SK-N-SH (cell line): ENCODE data around the gene FOXP1. TPM values are rescaled to one million over a fixed set of nuclear protein-coding genes. Genes with fewer than 3 reads are reported as not detected.
A peak's percentile ranks its signal among the peaks of the same experiment; 100 is the strongest.

Experiments
- CTCF ChIA-PET: fragments of 300-600, 350-600 bp; formaldehyde crosslinking; extraction: SDS; loops from one replicate; lab custom pipeline; 2021; lab: Yijun Ruan, JAX
- POLR2A ChIA-PET: fragments of 350-600 bp; sonication (Branson Sonifier 250); formaldehyde crosslinking; extraction: SDS; loops from one replicate; lab custom pipeline; 2020; ENCODE audit warnings: antibody characterized with exemption, inconsistent platforms; lab: Yijun Ruan, JAX
- DNase-seq: peaks from one replicate; pipeline ENCODE4 v3.0.0; 2012
- H2AFZ ChIP-seq: fragments of 200-600 bp; sonication (generic); 2 replicates; pipeline ENCODE4 v1.8.1; 2016; ENCODE audit warnings: antibody characterized with exemption, mild to moderate bottlenecking, low read depth
- H3F3A ChIP-seq: fragments of 200-600 bp; sonication (generic); replicated peaks from 2 replicates; pipeline ENCODE3; 2016; ENCODE audit warnings: antibody characterized with exemption, mild to moderate bottlenecking; ENCODE audit not compliant: insufficient read depth
- H3K27ac ChIP-seq, 2 experiments: fragments of 200-500 bp in 1 of 2; fragments of 200-600 bp in 1 of 2; sonication (Bioruptor generic) in 1 of 2; sonication (generic), shearing (Covaris generic) in 1 of 2; 2 replicates each; pipeline versions ENCODE4 v1.5.1 to v1.6.1; 2014 to 2016; ENCODE audit warnings: low read depth in 2 of 2, inconsistent platforms in 1 of 2, low read length in 1 of 2, mild to moderate bottlenecking in 1 of 2, mixed read lengths in 1 of 2
- H3K27me3 ChIP-seq: fragments of 200-600 bp; sonication (generic), shearing (Covaris generic); 2 replicates; pipeline ENCODE4 v1.6.1; 2016; ENCODE audit warnings: mixed run types; ENCODE audit not compliant: insufficient read depth
- H3K36me3 ChIP-seq, 2 experiments: fragments of 200-500 bp in 1 of 2; fragments of 200-600 bp in 1 of 2; sonication (Bioruptor generic) in 1 of 2; sonication (generic) in 1 of 2; replicated peaks in 1 of 2; 2 replicates each; pipeline versions ENCODE3 to v1.5.1; 2014 to 2016; ENCODE audit warnings: low read length in 1 of 2, mild to moderate bottlenecking in 1 of 2; ENCODE audit not compliant: insufficient read depth in 2 of 2, control insufficient read depth in 1 of 2
- H3K4me1 ChIP-seq, 2 experiments: fragments of 200-500 bp in 1 of 2; fragments of 200-600 bp in 1 of 2; sonication (Bioruptor generic) in 1 of 2; sonication (generic), shearing (Covaris generic) in 1 of 2; 2 replicates each; pipeline versions ENCODE4 v1.5.1 to v1.6.1; 2014 to 2016; ENCODE audit warnings: low read depth in 1 of 2, low read length in 1 of 2, mixed run types in 1 of 2; ENCODE audit not compliant: insufficient read depth in 2 of 2, control insufficient read depth in 1 of 2
- H3K4me2 ChIP-seq: fragments of 200-600 bp; sonication (generic), shearing (Covaris generic); 2 replicates; pipeline ENCODE4 v1.6.1; 2017; ENCODE audit warnings: mixed run types
- H3K4me3 ChIP-seq, 2 experiments: fragments of 200-500 bp in 1 of 2; fragments of 200-600 bp in 1 of 2; sonication (Bioruptor generic) in 1 of 2; sonication (generic), shearing (Covaris generic) in 1 of 2; 2 replicates each; pipeline versions ENCODE4 v1.5.1 to v1.8.1; 2014 to 2016; ENCODE audit warnings: low read depth in 2 of 2, inconsistent platforms in 1 of 2, low read length in 1 of 2, mild to moderate bottlenecking in 1 of 2, mixed read lengths in 1 of 2, moderate library complexity in 1 of 2
- H3K79me2 ChIP-seq: fragments of 200-600 bp; sonication (generic); 2 replicates; pipeline ENCODE4 v1.8.1; 2017; ENCODE audit warnings: mild to moderate bottlenecking; ENCODE audit not compliant: insufficient read depth
- H3K9ac ChIP-seq: fragments of 200-600 bp; sonication (generic); 2 replicates; pipeline ENCODE4 v1.6.1; 2017; ENCODE audit warnings: mixed run types
- H3K9me2 ChIP-seq: fragments of 200-600 bp; sonication (generic); 2 replicates; pipeline ENCODE4 v1.6.1; 2017; ENCODE audit warnings: mixed run types
- H3K9me3 ChIP-seq: fragments of 200-600 bp; sonication (generic); 2 replicates; pipeline ENCODE4 v1.6.1; 2017; ENCODE audit warnings: mixed run types, mild to moderate bottlenecking, moderate library complexity
- H4K20me1 ChIP-seq: fragments of 200-600 bp; sonication (generic); 2 replicates; pipeline ENCODE4 v1.6.1; 2017; ENCODE audit warnings: mild to moderate bottlenecking, mixed run types; ENCODE audit not compliant: insufficient read depth
- CHD2 ChIP-seq: fragments of 150-350 bp; IDR thresholded peaks from 2 replicates; pipeline ENCODE4 v1.6.1; 2018; ENCODE audit warnings: low read length; ENCODE audit not compliant: partially characterized antibody
- CTCF ChIP-seq: fragments of 200-600 bp; sonication (generic); IDR thresholded peaks from 2 replicates; pipeline ENCODE4 v1.6.1; 2017; ENCODE audit warnings: antibody characterized with exemption, mild to moderate bottlenecking, moderate library complexity
- EP300 ChIP-seq, 2 experiments: IDR thresholded peaks; 2 replicates each; pipeline versions ENCODE4 v1.4.0 to v1.6.1; 2012; ENCODE audit warnings: borderline replicate concordance in 1 of 2, low read depth in 1 of 2, low read length in 1 of 2
- EZH2phosphoT487 ChIP-seq: fragments of 200-600 bp; sonication (generic); IDR thresholded peaks from 2 replicates; pipeline ENCODE4 v1.6.1; 2017; ENCODE audit warnings: low read depth, mixed run types, mild to moderate bottlenecking, antibody characterized with exemption, moderate library complexity, borderline replicate concordance
- FOSL2 ChIP-seq: IDR thresholded peaks from 2 replicates; pipeline ENCODE4 v1.4.0; 2012; ENCODE audit warnings: low read depth, mild to moderate bottlenecking, moderate library complexity, borderline replicate concordance
- GABPA ChIP-seq: IDR thresholded peaks from 2 replicates; pipeline ENCODE4 v1.4.0; 2012; ENCODE audit warnings: low read depth, mild to moderate bottlenecking
- GATA2 ChIP-seq: sonication (generic); formaldehyde crosslinking; IDR thresholded peaks from 2 replicates; pipeline ENCODE4 v1.5.0; 2020; ENCODE audit warnings: mild to moderate bottlenecking, missing genetic modification reagents
- JUND ChIP-seq: IDR thresholded peaks from 2 replicates; pipeline ENCODE4 v1.4.0; 2012
- NFIC ChIP-seq: IDR thresholded peaks from 2 replicates; pipeline ENCODE4 v1.4.0; 2012; ENCODE audit warnings: borderline replicate concordance
- NRF1 ChIP-seq: IDR thresholded peaks from 2 replicates; pipeline ENCODE4 v1.6.1; 2012; ENCODE audit warnings: low read depth, mild to moderate bottlenecking, low read length
- POLR2AphosphoS5 ChIP-seq: IDR thresholded peaks from 2 replicates; pipeline ENCODE4 v1.6.1; 2012; ENCODE audit warnings: low read depth, low read length
- RCOR1 ChIP-seq: fragments of 150-350 bp; IDR thresholded peaks from 2 replicates; pipeline ENCODE4 v1.6.1; 2017; ENCODE audit warnings: antibody characterized with exemption, low read length
- RFX5 ChIP-seq: IDR thresholded peaks from 2 replicates; pipeline ENCODE4 v1.6.1; 2012; ENCODE audit warnings: mild to moderate bottlenecking, improper control_type of control experiment, low read length
- RXRA ChIP-seq: IDR thresholded peaks from 2 replicates; pipeline ENCODE4 v1.4.0; 2012; ENCODE audit warnings: low read depth, mild to moderate bottlenecking, borderline replicate concordance
- SIN3A ChIP-seq: IDR thresholded peaks from 2 replicates; pipeline ENCODE4 v1.6.1; 2012; ENCODE audit warnings: low read depth, mild to moderate bottlenecking, low read length, moderate library complexity, borderline replicate concordance
- TAF1 ChIP-seq: IDR thresholded peaks from 2 replicates; pipeline ENCODE4 v1.6.1; 2012; ENCODE audit warnings: low read depth, mild to moderate bottlenecking, low read length, moderate library complexity, borderline replicate concordance
- ZBTB33 ChIP-seq: IDR thresholded peaks from 2 replicates; pipeline ENCODE4 v1.4.0; 2012; ENCODE audit warnings: low read depth, borderline replicate concordance
- WGBS: methylation state at CpG from one replicate; pipeline ENCODE4 v1.1.6; 2017; ENCODE audit warnings: low lambda C conversion rate; 5-methylcytosine and 5-hydroxymethylcytosine counted together
- polyA plus RNA-seq, 3 experiments: library from polyadenylated mRNA; depleted of rRNA; stranded (reverse); fragments of >200 nt; gene quantifications; 2 replicates each; pipeline ENCODE4 v1.2.3, GENCODE V29; 2012
- TF ChIP-seq, protein P1 (sequence below): IDR thresholded peaks from 2 replicates; pipeline ENCODE4 v1.6.1; 2012; ENCODE audit warnings: mild to moderate bottlenecking, low read depth, low read length, moderate library complexity

Gene FOXP1
- polyA plus RNA-seq, 1 of the 3 experiments (the other 2 are of a cell fraction) = 8.8 TPM

DNA sequence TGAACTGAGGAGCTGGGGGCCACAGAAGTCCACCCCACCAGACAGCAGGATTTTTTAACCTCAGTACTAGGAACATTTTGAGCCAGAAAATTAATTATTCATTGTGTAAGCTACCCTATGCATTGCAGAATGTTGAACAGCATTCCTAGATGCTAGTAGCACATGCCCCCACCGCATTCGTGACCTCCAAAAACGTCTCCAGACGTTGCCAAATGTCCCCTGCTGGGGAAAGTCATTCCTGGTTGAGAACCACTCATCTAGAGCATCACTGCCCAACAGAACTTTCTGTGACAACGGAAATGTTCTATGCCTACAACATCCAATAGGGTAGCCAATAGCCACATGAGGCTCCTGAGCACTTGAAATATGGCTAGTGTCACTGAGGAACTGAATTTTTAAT is 333.5 kb downstream of the FOXP1 start (continued):
- TF ChIP-seq CHD2 (no peak), GABPA (no peak), RFX5 (no peak), NRF1 (no peak), FOSL2 (no peak), EP300 (IDR thresholded peaks at IDR 0.05; ENCODE audit: borderline replicate concordance in 1 of 2, low read depth in 1 of 2, low read length in 1 of 2) (no peak), RXRA (no peak), SIN3A (no peak), JUND (no peak), ZBTB33 (no peak), POLR2AphosphoS5 (no peak)

GRCh38 chr3:71247958-71248335 is 335.6 kb downstream of the FOXP1 start:
- Histone ChIP-seq H3K9ac (peak overlapping the region; percentile 9; the same call in 1 of the 2 replicates), H3K9me3 (no peaks in the 10 kb centered on the region), H3K79me2 (peaks cover 63% of the 10 kb centered on the region), H4K20me1 (no peaks in the 10 kb centered on the region), H3K4me2 (peak overlapping the region; percentile 22; the same call in 1 of the 2 replicates), H3K9me2 (no peaks in the 10 kb centered on the region), H3F3A (peaks cover 71% of the 10 kb centered on the region), H3K36me3 (no peaks in the 10 kb centered on the region), H2AFZ (no peak overlapping the region), H3K27ac (peak overlapping the region in 1 of 2 experiments; percentile 99; a peak in 2 of 4 replicates), H3K4me1 (peaks cover 29 to 75% of the 10 kb centered on the region in 2 experiments), H3K27me3 (no peaks in the 10 kb centered on the region), H3K4me3 (no peak overlapping the region)
- ChIA-PET CTCF (no interaction called here), POLR2A (no interaction called here)
- 100% methylated on average over 3 of the region's 3 CpGs for WGBS
- no peak for DNase-seq
- TF ChIP-seq POLR2AphosphoS5 (no peak), EZH2phosphoT487 (no peak), GATA2 (CRISPR knock-in tag) (no peak), CTCF (no peak), RCOR1 (no peak), TAF1 (no peak), NFIC (no peak)
- TF ChIP-seq, protein P1, sequence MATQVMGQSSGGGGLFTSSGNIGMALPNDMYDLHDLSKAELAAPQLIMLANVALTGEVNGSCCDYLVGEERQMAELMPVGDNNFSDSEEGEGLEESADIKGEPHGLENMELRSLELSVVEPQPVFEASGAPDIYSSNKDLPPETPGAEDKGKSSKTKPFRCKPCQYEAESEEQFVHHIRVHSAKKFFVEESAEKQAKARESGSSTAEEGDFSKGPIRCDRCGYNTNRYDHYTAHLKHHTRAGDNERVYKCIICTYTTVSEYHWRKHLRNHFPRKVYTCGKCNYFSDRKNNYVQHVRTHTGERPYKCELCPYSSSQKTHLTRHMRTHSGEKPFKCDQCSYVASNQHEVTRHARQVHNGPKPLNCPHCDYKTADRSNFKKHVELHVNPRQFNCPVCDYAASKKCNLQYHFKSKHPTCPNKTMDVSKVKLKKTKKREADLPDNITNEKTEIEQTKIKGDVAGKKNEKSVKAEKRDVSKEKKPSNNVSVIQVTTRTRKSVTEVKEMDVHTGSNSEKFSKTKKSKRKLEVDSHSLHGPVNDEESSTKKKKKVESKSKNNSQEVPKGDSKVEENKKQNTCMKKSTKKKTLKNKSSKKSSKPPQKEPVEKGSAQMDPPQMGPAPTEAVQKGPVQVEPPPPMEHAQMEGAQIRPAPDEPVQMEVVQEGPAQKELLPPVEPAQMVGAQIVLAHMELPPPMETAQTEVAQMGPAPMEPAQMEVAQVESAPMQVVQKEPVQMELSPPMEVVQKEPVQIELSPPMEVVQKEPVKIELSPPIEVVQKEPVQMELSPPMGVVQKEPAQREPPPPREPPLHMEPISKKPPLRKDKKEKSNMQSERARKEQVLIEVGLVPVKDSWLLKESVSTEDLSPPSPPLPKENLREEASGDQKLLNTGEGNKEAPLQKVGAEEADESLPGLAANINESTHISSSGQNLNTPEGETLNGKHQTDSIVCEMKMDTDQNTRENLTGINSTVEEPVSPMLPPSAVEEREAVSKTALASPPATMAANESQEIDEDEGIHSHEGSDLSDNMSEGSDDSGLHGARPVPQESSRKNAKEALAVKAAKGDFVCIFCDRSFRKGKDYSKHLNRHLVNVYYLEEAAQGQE = no peak
